ENCODE results near the gene CACNA1D.

DNA sequence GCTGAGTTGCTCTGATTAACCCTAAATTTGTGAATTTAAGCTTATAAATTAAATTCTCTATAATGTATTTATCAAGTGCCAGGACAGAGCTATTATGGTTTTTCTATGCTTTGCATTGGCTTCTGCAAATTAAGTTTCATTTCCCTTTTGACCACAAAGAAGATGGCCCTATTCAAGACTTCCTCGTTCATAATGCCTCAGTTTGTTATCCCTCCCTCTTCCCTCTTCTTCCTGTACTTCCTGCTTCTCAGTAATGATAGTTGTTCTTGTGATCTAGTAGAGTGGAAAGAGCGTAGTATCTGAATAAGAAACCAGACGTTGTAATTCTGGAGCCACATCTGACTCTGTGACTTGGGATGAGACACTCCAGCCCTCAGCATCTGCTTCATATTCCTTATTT lies 118.7 kb downstream of the CACNA1D start:
- TF ChIP-seq, protein P1, sequence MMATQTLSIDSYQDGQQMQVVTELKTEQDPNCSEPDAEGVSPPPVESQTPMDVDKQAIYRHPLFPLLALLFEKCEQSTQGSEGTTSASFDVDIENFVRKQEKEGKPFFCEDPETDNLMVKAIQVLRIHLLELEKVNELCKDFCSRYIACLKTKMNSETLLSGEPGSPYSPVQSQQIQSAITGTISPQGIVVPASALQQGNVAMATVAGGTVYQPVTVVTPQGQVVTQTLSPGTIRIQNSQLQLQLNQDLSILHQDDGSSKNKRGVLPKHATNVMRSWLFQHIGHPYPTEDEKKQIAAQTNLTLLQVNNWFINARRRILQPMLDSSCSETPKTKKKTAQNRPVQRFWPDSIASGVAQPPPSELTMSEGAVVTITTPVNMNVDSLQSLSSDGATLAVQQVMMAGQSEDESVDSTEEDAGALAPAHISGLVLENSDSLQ (IDR thresholded peaks at IDR 0.05): no peak
- no peak for TF ChIP-seq SUZ12 (IDR thresholded peaks at IDR 0.05)
- TF ChIP-seq BHLHE40 (IDR thresholded peaks at IDR 0.05; ENCODE audit: borderline replicate concordance): no peak
- no peak for TF ChIP-seq TARDBP (IDR thresholded peaks at IDR 0.05)

Measured in HEK293T (cell line).